Glutamatergic neuron (in vitro differentiated cells): ENCODE measurements around the gene CCDC192. TPM values are rescaled to one million over a fixed set of nuclear protein-coding genes. Genes with fewer than 3 reads are reported as not detected.

Experiments
- DNase-seq: peaks from one replicate; pipeline ENCODE4 v3.0.0; 2022
- H3K27ac Mint-ChIP-seq: one replicate; pipeline ENCODE4 v1.8.0; 2020; ENCODE audit warnings: mild to moderate bottlenecking, mixed read lengths, inconsistent platforms; ENCODE audit not compliant: unreplicated experiment
- H3K27me3 Mint-ChIP-seq: one replicate; pipeline ENCODE4 v1.8.0; 2020; ENCODE audit warnings: mild to moderate bottlenecking, moderate library complexity, mixed read lengths, inconsistent platforms; ENCODE audit not compliant: unreplicated experiment
- H3K36me3 Mint-ChIP-seq: one replicate; pipeline ENCODE4 v1.8.0; 2020; ENCODE audit warnings: mild to moderate bottlenecking, mixed read lengths, inconsistent platforms; ENCODE audit not compliant: unreplicated experiment
- H3K4me1 Mint-ChIP-seq: one replicate; pipeline ENCODE4 v1.8.0; 2020; ENCODE audit warnings: mild to moderate bottlenecking, low read depth, mixed read lengths, inconsistent platforms; ENCODE audit not compliant: unreplicated experiment
- H3K4me3 Mint-ChIP-seq: one replicate; pipeline ENCODE4 v1.8.0; 2020; ENCODE audit warnings: mild to moderate bottlenecking, mixed read lengths, inconsistent platforms; ENCODE audit not compliant: unreplicated experiment
- H3K9me3 Mint-ChIP-seq: one replicate; pipeline ENCODE4 v1.8.0; 2020; ENCODE audit warnings: mild to moderate bottlenecking, moderate library complexity, mixed read lengths, inconsistent platforms; ENCODE audit not compliant: unreplicated experiment
- total RNA-seq: library from RNA; stranded (reverse); fragmentation: NEBNext Ultra II Directional; extraction: Animal tissue kit (Norgen Biotek cat#: 25700); gene quantifications from one replicate; pipeline ENCODE4 v1.2.1, GENCODE V29; 2021; ENCODE audit not compliant: unreplicated experiment
- TF ChIP-seq, protein P1 (sequence below): fragments of 200-600 bp; sonication (generic); IDR thresholded peaks from one replicate; pipeline ENCODE4 v1.5.0; 2021; ENCODE audit not compliant: partially characterized antibody, unreplicated experiment

The CCDC192 gene
- total RNA-seq, 1 donor from 2014 or later = not detected

DNA sequence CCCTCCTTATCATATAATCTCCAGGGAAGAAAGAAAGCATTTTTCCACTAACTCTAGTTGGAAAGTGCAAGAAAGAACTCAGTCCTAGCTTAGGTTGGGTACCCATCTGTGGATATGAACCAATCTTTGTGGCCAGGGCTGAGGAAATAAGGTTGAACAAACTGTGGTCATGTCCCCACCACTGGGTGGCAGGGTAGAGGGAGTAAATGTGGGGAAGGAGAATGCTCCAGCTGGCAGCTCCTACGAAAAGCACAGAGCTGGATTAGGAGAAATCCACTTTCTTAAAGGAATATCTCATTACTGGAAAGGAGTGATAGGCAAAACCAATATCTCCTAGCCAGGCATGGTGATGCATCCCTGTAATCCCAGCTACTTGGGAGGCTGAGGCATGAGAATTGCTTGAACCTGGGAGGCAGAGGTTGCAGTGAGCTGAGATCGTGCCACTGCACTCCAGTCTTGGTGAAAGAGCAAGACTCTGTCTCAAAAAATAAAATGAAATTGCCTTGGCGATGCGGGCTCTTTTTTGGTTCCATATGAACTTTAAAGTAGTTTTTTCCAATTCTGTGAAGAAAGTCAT, 175.1 kb downstream of the CCDC192 start:
- Mint-ChIP-seq H3K27ac (no peak overlapping the region), H3K27me3 (no peaks in the 10 kb centered on the region), H3K4me1 (no peaks in the 10 kb centered on the region), H3K9me3 (no peaks in the 10 kb centered on the region), H3K4me3 (no peak overlapping the region), H3K36me3 (no peaks in the 10 kb centered on the region)
- TF ChIP-seq, protein P1, sequence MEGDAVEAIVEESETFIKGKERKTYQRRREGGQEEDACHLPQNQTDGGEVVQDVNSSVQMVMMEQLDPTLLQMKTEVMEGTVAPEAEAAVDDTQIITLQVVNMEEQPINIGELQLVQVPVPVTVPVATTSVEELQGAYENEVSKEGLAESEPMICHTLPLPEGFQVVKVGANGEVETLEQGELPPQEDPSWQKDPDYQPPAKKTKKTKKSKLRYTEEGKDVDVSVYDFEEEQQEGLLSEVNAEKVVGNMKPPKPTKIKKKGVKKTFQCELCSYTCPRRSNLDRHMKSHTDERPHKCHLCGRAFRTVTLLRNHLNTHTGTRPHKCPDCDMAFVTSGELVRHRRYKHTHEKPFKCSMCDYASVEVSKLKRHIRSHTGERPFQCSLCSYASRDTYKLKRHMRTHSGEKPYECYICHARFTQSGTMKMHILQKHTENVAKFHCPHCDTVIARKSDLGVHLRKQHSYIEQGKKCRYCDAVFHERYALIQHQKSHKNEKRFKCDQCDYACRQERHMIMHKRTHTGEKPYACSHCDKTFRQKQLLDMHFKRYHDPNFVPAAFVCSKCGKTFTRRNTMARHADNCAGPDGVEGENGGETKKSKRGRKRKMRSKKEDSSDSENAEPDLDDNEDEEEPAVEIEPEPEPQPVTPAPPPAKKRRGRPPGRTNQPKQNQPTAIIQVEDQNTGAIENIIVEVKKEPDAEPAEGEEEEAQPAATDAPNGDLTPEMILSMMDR = peak; percentile 57
- peak; percentile 67 for DNase-seq

DNA sequence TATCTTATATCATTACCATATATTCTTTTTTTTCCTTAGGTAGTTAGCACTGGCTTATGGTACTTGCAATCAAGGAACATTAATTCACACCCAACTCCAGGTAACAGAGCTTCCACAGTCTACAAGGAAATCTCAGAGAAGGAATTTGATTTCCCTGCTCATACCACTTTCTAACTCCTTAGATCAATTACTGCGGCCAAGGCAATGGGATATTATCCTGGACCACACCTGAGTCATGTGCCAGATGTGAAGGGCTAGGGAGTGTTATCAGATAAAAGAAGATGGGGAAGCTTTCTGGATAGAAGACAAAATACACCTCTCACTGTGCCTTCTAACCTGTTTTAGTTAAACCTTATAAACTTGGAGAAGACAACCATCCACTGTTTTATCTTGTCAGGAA, 181.2 kb downstream of the CCDC192 start:
- H3K36me3 Mint-ChIP-seq = no peaks in the 10 kb centered on the region

DNA sequence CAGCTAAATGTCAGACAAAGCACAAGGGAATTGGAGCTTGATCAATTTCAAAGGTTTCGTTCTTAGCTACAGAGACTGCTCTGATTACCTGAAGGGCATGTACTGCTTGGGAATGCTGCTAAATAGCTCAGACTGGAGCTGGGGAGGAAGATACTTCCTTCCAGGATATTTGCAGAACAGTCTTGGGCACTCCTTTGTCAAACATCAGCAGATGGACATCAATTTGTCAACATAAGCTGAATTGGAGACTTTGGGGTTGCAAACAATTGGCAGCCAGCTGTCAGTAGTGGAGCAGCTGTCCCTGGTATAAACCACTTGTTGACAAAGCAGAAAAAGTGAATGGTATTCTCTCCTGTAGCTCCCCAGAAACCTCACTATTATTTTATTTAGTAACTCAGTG, 182.0 kb downstream of the CCDC192 start:
- H3K4me3 Mint-ChIP-seq = no peak overlapping the region
- TF ChIP-seq, protein P1 = no peak
- H3K4me1 Mint-ChIP-seq = peaks cover 5% of the 10 kb centered on the region
- peak; percentile 23 for DNase-seq
- no peaks in the 10 kb centered on the region for H3K27me3 Mint-ChIP-seq
- H3K9me3 Mint-ChIP-seq = no peaks in the 10 kb centered on the region
- H3K36me3 Mint-ChIP-seq = no peaks in the 10 kb centered on the region
- no peak overlapping the region for H3K27ac Mint-ChIP-seq

More for the DNA sequence above, 181.2 kb downstream of the CCDC192 start:
- Mint-ChIP-seq H3K9me3 (no peaks in the 10 kb centered on the region), H3K4me1 (peaks cover 5% of the 10 kb centered on the region), H3K4me3 (no peak overlapping the region), H3K27ac (no peak overlapping the region), H3K27me3 (no peaks in the 10 kb centered on the region)
- no peak for DNase-seq
- TF ChIP-seq, protein P1 = no peak

DNA sequence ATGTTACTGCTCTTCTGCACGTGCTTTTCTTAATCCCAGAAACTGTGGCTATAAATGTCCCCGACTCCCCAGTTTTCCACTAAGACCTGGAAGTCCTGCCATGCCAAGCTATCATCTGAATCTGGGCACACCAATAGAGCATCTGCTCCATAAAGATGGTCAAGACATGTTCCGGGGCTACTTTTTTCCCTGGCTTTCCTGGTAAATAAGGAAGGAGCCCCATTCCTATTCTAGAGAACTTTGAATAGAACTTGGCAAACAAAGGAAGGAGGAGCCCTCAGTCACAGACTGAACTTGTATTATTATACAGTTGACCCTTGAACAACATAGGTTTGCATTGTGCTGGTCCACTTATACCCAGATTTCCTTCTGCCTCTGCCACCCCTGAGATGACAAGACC, 182.9 kb downstream of the CCDC192 start:
- no peak overlapping the region for H3K4me3 Mint-ChIP-seq
- H3K27ac Mint-ChIP-seq = no peak overlapping the region
- H3K9me3 Mint-ChIP-seq = no peaks in the 10 kb centered on the region
- H3K4me1 Mint-ChIP-seq = peaks cover 5% of the 10 kb centered on the region
- no peaks in the 10 kb centered on the region for H3K36me3 Mint-ChIP-seq
- TF ChIP-seq, protein P1 = no peak
- no peaks in the 10 kb centered on the region for H3K27me3 Mint-ChIP-seq
- DNase-seq = no peak

DNA sequence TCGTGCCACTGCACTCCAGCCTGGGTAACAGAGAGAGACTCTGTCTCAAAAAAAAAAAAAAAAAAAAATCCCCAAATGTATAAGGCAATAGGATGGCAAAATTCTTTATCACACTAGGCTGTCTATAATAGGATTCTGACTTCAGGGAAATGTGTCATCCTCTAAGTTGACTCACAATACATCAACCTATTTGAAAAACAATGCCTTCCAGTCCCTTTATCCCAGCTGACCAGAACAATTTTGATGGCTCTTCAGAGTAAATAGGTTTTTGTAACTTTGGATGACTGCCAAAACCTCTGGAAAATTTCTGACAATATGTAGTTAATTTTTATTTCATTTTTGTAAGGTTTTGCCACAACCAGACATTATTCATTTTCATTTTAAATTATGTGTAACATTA, 184.1 kb downstream of the CCDC192 start:
- H3K27me3 Mint-ChIP-seq = no peaks in the 10 kb centered on the region
- TF ChIP-seq, protein P1 = no peak
- H3K36me3 Mint-ChIP-seq = no peaks in the 10 kb centered on the region
- DNase-seq = no peak
- H3K27ac Mint-ChIP-seq = no peak overlapping the region
- no peak overlapping the region for H3K4me3 Mint-ChIP-seq
- H3K4me1 Mint-ChIP-seq = peaks cover 5% of the 10 kb centered on the region
- H3K9me3 Mint-ChIP-seq = no peaks in the 10 kb centered on the region
